ENCODE measurements around the gene MFRP.

DNA sequence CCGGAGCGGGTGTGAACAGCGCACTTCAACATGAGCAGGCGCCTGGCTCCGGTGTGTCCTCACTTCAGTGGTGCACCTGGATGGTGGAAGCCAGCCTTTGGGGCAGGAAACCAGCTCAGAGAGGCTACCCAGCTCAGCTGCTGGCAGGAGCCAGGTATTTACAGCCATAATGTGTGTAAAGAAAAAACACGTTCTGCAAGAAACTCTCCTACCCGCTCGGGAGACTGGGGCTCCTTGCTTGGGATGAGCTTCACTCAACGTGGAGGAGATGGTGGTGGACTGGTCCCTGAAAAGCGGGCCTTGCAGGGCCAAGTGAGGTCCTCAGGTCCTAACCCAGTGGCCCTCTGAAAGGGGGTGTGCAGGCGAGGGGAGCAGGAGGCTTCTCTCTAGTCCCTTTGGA is 37.1 kb downstream of the MFRP start:
- TF ChIP-seq, protein P1, sequence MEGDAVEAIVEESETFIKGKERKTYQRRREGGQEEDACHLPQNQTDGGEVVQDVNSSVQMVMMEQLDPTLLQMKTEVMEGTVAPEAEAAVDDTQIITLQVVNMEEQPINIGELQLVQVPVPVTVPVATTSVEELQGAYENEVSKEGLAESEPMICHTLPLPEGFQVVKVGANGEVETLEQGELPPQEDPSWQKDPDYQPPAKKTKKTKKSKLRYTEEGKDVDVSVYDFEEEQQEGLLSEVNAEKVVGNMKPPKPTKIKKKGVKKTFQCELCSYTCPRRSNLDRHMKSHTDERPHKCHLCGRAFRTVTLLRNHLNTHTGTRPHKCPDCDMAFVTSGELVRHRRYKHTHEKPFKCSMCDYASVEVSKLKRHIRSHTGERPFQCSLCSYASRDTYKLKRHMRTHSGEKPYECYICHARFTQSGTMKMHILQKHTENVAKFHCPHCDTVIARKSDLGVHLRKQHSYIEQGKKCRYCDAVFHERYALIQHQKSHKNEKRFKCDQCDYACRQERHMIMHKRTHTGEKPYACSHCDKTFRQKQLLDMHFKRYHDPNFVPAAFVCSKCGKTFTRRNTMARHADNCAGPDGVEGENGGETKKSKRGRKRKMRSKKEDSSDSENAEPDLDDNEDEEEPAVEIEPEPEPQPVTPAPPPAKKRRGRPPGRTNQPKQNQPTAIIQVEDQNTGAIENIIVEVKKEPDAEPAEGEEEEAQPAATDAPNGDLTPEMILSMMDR (IDR thresholded peaks at IDR 0.05) = no peak
- no peak for TF ChIP-seq POLR2A (IDR thresholded peaks at IDR 0.05)

All from thyroid gland (tissue), 4 donors.